ENCODE data around the gene OXNAD1.

GRCh38 chr3:16262174-16262573, 2.8 kb upstream of the OXNAD1 start:
- TF ChIP-seq CTCF (IDR thresholded peaks at IDR 0.05) (no peak), POLR2A (IDR thresholded peaks at IDR 0.05) (no peak)
